GM18868 (cell line): ENCODE results near the gene SLMAP.

Experiments used
- ATAC-seq: cut with Tn5 transposase; IDR thresholded peaks from one replicate; pipeline ENCODE4 v1.9.1; 2021; ENCODE audit warnings: mild to moderate bottlenecking, moderate library complexity; ENCODE audit not compliant: unreplicated experiment

SLMAP gene

DNA sequence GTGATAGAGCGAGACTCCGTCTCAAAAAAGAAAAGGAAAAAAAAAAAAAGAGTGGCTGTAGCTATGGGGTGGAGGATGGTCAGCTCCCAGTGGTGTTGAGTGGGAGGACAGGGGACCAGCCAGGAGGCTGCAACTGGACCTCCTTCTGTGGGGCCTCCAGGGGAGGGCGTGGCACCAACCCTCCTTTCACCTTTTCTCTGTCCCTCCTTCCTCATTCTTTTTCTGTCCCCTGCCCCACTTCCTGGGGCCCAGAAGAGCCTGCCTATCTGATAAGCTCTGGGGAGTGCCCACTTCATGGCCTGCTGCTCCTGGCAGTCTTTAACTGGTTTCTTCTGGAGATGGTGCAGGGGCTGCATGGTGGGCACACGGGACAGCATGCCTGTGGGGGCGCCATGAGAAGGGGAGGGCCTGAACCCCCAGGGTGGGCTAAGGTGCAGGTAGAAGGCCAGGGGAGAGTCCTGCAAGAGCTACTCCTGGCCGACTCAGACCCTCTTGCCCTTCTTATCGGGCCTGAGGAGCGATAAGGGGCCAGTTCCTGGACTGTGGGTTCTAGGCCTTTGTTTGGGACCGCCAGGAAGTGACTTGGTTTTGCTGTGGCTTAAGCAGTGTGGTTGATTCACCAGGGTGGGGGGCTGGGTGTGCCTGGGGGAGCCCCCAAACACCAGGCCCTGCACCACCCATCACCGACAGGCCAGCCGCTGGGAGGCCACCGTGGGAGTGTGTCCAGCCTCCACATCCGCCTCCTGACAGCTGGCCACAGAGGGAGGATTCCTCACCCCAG is 202.7 kb downstream of the SLMAP start:
- ATAC-seq, result peak; percentile 28

DNA sequence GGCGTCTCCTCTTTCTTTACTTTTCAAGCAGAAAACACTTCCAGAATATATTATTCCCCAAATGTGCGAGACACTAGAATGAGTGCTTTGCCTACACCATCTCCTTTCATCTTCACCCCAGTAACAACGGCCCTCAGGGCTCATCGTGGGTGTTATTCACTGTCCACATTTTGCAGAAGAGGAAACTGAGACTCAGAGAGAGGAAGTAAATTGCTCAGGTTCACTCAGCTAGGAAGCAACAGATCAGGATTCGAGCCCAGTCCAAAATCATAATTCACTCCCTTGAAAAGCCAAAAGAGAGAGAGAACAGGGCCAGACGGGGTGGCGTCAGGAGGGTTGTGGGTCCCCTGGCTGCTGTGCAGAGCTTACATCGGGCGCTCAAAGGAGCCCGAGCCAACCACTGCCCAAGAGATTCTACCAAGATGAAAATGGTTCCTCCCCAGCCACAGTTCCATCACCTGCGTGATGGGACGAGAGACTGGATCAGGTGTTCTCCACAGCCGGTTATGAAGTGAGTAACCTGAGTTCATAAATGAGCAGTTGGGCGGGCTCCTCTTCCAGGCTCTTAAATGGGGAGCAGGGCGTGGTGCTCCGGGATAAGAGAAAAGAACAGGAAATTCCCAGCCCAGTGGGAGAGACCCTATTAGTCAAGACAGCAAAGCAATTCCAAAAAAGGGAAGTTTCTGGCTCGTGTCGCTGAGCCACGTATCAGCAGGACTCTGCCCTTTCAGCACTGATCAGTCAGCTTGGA is 203.5 kb downstream of the SLMAP start:
- ATAC-seq, result peak; percentile 58

DNA sequence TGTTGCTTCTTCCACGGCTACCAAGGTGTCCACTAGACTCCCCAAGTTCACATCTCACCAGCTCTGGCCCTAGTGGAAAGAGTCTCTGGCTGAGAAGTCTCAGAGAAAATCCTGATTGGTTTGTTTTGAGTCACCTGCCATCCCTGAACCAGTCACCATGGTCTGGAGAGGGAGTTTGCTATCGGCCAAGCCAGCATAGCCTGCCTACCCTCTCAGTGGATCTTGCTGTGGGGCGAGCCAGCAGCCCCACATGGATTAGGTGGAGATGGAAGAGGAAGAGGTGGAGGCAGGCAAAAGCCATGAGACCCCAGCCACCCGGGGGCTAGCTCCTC is 204.0 kb downstream of the SLMAP start:
- no peak for ATAC-seq

DNA sequence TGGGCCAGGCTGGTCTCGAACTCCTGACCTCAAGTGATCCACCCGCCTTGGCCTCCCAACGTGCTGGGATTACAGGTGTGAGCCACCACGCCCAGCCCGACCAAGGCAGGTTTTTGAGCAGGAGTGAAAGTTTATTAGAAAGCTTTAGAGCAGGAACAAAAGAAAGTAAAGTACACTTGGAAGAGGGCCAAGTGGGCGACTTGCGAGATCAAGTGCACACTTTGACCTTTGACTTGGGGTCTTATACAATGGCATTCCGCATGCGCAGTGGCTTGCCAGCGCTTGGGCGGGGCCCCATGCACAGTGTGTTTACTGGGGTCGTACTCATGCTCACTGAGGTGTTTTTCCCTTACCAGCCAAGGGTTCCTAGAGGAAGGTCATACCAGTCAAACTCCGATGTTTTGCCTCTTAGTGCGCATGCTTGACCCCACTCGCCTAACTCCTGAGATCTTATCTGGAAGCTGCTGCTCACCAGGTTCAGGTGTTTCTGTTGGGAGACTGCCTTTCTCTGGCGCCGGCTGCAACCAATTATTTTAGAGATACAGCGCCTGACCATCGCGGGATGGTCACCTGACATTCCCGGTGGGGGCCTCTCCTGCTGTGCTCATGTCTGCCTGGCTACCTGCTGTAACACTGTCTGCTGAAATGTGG is 205.2 kb downstream of the SLMAP start:
- ATAC-seq, result no peak

DNA sequence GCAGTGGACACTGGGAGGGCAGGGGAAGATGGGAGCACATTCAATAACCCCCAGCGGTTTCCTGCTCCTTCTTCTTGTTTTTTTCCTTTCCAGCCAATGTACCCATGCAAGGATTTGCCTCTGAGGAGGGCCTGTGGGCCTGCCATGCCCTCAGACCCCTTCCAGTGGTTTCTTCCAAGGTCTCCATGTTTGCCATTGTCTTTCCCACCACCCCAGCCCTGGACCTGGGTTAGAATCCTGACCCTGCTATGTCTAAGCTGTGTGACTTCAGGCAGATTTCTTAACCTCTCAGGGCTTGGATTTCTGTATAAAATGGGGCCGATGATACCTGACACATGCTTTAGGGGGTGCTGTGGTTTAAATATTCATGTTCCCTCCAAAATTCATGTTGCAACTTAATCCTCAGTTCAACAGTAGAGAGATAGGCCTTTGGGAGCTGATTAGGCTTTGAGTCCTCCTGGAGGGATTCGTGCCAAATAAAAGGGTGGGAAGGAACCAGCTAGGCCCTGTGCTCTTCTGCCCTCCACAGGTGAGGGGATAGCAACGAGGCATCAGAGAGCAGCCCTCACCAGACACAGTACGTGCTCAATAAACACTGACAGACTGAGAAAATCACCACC is 205.8 kb downstream of the SLMAP start:
- ATAC-seq, result no peak

DNA sequence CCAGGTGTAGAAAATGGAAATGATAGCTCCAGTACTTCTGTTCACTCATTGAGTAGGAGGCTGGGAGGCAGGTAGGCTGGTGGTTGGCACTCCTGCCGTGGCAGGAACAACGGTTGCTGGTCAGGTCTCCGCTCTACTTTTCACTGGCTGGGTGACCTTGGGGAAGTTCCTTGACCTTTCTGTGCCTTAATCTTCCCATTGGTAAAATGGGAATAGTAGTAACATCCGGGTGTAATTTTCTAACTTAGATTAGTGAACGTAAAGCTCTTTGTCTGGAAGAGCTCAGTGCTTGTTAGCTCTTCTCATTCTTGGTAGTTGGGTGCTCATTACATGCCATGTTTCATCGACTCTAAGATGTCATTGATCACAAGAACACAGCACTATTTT is 206.3 kb downstream of the SLMAP start:
- ATAC-seq, result no peak

DNA sequence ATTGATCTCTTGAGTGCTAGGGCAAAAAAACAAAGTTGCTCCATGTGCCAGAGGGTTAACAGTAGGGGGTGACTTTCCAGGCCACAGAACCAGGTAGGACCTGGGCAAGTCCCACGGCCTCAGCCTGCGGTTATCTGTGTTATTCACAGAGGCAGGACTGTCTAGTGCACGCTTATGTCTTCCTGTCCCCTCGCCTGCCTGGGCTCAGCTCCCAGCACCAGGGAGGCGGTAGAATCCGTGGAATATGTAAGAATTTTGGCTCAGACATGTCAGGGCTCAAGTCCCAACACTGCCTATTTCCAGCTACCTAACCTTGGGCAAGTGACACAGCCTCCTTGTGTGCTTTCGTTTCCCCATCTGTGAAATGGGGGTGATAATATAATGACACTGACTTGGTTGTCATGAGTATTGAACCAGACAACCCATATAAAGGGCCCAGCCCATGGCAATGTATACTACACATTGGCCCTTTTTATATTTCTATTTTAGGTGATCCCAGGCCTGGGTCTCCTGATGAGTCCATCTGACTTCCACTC is 207.8 kb downstream of the SLMAP start:
- no peak for ATAC-seq

DNA sequence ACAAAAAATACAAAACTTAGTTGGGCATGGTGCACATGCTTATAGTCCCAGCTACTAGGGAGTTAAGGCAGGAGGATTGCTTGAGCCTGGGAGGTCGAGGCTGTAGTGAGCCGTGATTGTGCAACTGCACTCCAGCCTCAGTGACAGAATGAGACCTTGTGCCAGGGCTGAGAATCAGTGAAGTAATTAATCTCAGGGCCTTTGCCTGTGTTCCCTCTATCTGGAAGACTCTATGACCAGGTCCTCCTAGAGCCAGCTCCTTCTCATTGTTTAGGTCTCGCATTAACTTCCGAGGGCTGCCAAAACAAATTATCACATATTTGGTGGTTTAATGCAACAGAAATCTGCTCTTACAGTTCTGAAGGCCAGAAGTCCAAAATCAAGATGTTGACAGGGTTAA is 210.7 kb downstream of the SLMAP start:
- no peak for ATAC-seq

DNA sequence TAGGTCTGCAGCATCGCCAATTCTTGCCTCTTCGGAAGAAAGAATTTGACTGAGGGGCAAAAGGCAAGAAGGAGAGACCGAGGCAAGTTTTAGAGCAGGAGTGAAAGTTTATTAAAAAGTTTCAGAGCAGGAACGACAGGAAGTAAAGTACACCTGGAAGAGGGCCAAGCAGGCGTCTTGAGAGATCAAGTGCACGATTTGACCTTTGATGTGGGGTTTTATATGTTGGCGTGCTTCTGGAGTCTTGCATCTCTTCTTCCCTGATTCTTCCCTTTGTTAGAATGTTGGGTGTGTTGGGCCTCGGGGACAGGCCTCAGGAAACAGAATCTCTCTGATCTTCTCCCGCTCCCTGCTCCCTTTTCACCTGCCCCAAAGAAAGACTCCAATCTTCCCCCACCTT is 211.5 kb downstream of the SLMAP start:
- ATAC-seq, result no peak

DNA sequence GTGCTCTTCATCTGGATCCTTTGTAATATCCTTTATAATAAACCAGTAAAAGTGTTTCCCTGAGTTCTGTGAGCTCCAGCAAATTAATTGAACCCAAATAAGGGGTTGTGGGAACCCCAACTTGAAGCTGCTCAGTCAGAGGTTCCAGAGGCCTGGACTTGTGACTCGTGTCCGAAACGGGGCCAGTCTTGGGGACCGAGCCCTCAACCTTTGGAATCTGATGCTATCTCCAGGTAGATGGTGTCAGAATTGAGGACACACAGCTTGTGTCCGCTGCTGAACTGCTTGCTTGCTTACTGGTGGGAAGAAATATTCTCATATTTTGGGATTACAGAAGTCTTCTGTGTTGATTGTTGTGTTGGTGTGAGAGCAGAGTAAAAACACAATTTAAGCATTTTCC is 212.4 kb downstream of the SLMAP start:
- ATAC-seq, result no peak

DNA sequence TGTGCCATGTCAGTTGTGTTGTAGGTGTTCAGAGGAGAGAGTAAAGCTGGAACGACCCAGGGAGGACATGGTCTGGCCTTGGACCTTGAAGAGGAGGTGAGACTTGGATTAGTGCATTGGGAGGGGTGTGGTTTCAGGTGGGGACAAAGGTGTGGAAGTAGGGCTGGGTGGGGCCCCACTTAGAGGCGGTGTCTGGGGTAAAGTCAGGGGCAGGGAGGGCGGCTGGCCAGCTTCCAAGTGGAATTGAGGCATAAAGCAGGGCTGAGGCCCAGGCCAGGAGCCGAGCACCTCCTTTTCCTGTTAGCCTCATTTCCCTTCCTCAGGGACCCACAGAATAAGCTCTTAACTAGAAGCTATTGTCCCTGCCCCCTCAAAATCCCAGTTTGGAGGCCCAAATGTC is 215.9 kb downstream of the SLMAP start:
- ATAC-seq, result no peak

DNA sequence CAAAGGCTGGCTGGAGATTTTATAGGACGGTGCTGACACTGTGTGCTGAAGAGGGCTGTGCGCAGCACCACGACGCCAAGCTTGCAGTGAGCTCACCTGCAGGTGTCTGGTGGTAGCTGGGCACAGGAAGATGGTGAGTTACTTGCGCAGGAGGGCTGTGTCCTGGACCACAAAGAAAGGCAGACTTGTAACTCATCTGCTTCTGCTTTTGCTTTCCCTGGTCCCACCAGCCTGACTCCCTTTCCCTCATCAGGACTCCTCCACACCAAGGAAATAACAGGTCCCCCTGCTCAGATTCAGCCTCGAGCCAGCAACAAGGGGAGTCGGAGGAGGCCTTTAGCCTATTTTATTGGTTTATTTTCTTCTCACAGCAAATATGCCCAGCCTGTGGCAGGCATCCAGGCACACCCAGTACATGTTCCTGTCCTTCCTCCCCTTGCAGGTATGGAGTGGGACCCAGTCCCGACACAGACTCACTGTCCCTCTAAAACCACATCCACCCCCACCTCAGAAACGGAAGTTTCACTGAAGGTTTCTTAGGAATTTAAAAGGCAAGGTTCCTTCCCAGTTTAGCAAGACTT is 216.5 kb downstream of the SLMAP start:
- ATAC-seq, result no peak

DNA sequence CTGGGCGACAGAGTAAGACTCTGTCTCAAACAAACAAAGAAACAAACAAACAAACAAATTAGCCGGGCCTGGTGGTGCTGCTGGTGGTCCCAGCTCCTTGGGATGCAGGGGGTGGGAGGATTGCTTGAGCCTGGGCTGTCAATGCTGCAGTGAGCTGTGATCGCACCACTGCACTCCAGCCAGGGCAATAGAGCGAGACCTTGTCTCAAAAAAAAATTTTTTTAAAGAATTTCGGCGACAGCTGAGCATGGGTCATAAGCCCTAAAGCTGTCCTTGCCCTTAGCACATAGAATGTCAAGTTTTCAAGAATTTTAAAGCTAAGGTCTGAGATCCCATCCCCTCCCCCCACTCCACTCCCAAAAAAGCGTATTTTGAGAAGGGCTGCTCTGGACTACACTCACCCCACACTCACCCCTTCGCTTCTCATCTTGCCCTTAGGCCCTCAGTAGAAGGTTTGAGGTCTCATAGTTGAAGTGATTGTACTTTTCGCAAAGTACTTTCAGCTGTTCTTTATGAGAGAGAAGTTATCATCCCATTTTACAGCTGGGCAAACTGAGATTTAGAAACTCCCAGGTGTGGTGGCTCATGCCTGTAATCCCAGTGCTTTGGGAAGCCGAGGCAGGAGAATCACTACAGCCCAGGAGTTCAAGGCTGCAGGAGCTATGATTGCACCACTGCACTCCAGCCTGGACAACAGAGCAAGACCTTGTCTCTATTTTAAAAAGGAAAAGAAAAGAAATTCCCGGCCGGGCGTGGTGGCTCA is 217.8 kb downstream of the SLMAP start:
- ATAC-seq, result no peak

DNA sequence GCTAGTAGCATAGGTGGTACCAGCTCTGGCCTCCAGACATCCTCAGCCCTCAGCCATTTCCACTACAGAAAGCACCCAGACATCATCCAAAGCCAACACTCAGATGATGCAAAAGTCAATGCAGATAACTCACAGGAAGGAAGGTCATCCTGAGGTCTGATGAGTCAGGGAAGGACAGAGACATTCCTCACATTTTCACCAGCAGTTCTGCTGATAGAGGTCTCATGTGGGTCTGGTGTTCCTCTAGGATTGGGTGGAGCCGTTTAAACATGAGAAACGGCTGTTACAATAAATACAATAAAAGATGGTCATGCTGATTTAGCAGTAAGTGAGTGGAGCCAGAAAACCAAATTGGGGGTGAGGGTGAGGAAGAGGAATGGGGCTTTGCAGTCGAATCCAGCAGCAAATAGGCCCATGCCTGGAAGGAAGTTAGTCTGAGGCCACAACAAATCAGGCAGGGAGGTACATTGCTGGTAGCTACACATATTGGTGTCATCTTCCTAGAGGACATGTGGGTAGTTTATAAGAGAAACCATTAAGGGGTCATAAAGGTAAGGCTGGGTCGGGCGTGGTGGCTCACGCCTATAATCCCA is 218.8 kb downstream of the SLMAP start:
- ATAC-seq, result no peak

DNA sequence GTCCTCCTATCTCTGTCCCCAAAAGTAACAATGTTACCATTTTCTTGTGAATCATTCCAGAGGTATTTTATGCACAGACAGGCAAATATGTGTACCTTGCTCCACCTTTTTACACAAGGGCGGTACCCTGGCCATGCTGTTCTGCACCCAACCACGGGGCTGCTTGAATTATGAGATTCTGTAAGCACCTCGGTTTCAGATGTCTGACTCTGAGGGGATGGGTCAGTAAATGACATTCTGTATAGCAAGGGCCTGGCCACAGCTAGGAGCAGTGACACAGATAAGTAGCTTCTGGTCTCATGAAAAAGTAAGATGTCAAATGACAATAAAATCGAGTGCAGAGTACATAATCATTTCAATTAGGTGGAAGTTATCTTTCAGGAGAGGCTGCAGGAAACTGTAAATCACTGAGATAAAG is 221.7 kb downstream of the SLMAP start:
- ATAC-seq, result no peak

DNA sequence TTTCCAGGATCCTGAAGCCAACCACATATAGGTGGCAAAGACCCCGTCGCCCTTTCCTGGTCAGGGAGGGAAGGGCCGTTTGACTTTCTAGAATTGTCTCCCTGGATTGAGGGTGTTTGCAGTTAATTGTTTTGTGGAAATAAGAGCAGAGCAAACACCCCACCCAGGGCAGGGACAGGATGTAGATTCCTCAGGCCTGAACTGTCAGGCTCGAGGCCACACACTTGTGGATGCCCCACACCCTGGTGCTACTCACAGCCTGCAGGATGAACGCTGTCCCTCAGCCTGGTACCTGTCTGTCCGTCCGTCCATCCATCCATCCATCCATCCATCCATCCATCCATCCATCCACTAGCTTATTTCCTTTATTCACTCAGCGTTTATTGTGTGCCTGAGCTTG is 222.2 kb downstream of the SLMAP start:
- no peak for ATAC-seq
